ENCODE data around the gene ADAMTSL2.

- TF ChIP-seq BORCS8-MEF2B (CRISPR knock-in tag; IDR thresholded peaks at IDR 0.05) (no peak), RNF2 (conservative IDR thresholded peaks at IDR 0.05; ENCODE audit: low read depth) (no peak), SIN3B (IDR thresholded peaks at IDR 0.05; ENCODE audit: low read length) (no peak), ZNF510 (CRISPR knock-in tag; IDR thresholded peaks at IDR 0.05; ENCODE audit: low read depth) (no peak), CTCF (CRISPR knock-in tag; IDR thresholded peaks at IDR 0.05) (no peak), EP300 (IDR thresholded peaks at IDR 0.05; ENCODE audit: low read depth in 2 of 2, low read length in 2 of 2) (0 out of 4 replicates have a peak, but pooled peaks of 1 of the 2 experiments have one; percentile 9), EP300 (CRISPR knock-in tag; IDR thresholded peaks at IDR 0.05; ENCODE audit: borderline replicate concordance) (no peak), POLR2G (IDR thresholded peaks at IDR 0.05; ENCODE audit: low read depth, low read length) (no peak), SUZ12 (IDR thresholded peaks at IDR 0.05; ENCODE audit: low read depth, low read length) (no peak)
Measured at GRCh38 chr9:133521122-133522072, 13.1 kb upstream of the ADAMTSL2 start.
